ENCODE measurements around the gene ZNF552. TPM values are rescaled to one million over a fixed set of nuclear protein-coding genes. Genes with fewer than 3 reads are reported as not detected.
"Not testable (repeated sequence)": the region's sequence is repeated elsewhere in the genome, so short reads cannot be mapped to it uniquely, and the experiment has no call there.

ZNF552 gene
- 10 to 100 TPM; 18.7 to 33.1 (median 27.9) TPM for total RNA-seq
- long read RNA-seq, donor 1, partial matches to known transcripts: 0 of 4 reads
- long read RNA-seq, donor 1, other reads (novel, unspliced or antisense): 1 of 4 reads
- long read RNA-seq, donor 2, transcript ZNF552-203 (3 exons, 1,703 nt): major isoform, 7 of 13 reads
- long read RNA-seq, donor 2, partial matches to known transcripts: 0 of 13 reads
- long read RNA-seq, donor 2, other reads (novel, unspliced or antisense): 2 of 13 reads

DNA sequence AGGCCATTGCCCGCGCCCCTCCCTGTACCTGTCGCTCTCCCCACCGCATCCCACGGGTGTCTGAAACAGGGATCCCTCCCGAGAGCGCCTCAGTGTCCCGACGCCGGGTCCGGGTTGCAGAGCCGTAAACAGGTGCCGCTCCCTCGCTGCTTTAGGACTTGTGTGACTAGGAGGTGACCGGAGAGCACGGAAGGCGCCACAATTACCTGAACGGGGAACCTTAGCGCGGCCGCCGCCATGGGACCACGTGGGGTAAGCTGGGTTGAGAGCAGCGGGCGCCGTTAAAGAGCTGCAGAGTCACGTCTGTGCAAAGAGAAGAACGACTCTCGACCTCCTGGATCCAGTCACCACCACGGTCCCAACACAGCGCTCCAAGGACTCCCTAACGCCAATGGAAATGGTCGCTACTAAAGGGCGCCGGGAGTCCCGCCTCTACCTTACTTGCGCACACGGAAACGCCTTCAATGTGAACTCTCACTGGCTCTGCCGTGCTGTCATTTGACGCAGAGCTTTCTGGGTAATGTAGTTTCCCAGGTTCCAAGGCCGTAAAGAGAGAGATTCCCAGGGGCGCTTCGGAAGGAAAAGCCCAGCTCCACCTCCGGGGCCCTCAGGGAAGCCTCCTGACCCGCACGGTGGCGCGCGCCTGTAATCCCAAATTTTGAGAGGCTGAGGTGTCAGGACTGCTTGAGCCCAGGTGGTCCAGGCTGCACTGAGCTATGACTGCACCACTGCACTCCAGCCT, at the start of gene ZNF552:
Gene ZNF552, minus strand, starts transcription at position 409 of the 742 bp plus-strand sequence. Its CDS starts 170 bp downstream, at position 239.
- ATAC-seq: peak; percentile 92
- TF ChIP-seq, protein P1, sequence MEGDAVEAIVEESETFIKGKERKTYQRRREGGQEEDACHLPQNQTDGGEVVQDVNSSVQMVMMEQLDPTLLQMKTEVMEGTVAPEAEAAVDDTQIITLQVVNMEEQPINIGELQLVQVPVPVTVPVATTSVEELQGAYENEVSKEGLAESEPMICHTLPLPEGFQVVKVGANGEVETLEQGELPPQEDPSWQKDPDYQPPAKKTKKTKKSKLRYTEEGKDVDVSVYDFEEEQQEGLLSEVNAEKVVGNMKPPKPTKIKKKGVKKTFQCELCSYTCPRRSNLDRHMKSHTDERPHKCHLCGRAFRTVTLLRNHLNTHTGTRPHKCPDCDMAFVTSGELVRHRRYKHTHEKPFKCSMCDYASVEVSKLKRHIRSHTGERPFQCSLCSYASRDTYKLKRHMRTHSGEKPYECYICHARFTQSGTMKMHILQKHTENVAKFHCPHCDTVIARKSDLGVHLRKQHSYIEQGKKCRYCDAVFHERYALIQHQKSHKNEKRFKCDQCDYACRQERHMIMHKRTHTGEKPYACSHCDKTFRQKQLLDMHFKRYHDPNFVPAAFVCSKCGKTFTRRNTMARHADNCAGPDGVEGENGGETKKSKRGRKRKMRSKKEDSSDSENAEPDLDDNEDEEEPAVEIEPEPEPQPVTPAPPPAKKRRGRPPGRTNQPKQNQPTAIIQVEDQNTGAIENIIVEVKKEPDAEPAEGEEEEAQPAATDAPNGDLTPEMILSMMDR (IDR thresholded peaks at IDR 0.05): no peak

DNA sequence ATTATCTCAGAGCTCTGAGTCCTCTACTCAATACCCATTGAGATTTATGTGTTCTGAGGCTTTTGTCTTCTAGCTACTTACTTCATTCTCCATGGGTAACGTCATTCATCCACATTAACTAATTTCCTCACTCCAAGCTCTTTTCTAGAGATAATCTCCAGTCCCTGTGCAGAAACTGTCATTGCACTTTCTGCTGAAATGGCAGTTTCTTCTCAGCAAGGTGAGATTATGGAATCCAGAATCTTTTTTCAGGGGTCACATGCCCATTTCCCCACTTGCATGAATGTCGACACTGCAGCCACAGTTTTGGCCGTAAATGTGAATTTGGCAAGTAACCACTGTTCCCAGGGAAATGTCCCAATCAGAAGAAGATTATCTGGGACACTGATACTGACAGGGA, 47.6 kb upstream of the ZNF552 start:
- intact Hi-C loops (cut with DNase I, micrococcal nuclease); H3K4me3 ChIP-seq; ATAC-seq; H3K4me1 ChIP-seq (ENCODE audit: low read depth); DNase-seq: not testable (repeated sequence)
- Histone ChIP-seq H3K9me3 (peaks cover 56% of the 10 kb centered on the region), H3K36me3 (ENCODE audit: low read depth) (peaks cover 15% of the 10 kb centered on the region)

More for the DNA sequence above, at the start of gene ZNF552:
- intact Hi-C loops (cut with DNase I, micrococcal nuclease): no loop called here
- H3K36me3 ChIP-seq (ENCODE audit: low read depth): no peaks in the 10 kb centered on the region
- H3K4me3 ChIP-seq: peak within 1 kb of the TSS; percentile 72
- no peaks in the 10 kb centered on the region for H3K9me3 ChIP-seq
- DNase-seq: peak; percentile 86 to 94 (median 90)
- H3K4me1 ChIP-seq (ENCODE audit: low read depth): peaks cover 15% of the 10 kb centered on the region

DNA sequence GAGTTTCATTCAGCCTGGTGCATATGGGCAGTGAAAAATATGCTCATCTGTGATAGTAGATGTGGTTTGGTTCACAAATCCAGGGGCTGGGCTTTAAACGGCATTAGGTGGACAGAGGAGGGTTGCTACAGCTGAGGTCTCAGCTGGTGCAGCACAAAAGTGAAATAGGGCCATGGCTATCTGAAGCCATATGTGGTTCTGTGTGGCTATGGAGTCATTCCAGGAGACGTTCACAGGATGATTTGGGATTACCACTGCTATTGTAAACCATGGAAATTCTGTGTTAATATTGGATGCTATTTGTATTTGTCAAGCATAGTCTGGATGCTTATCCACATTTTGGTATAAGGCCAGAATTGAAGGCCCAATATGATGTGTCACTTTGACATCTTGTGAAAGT, 39.4 kb upstream of the ZNF552 start:
- DNase-seq; H3K4me3 ChIP-seq; H3K36me3 ChIP-seq (ENCODE audit: low read depth); ATAC-seq; intact Hi-C loops (cut with DNase I, micrococcal nuclease): not testable (repeated sequence)
- Histone ChIP-seq H3K9me3 (peaks cover 11% of the 10 kb centered on the region), H3K4me1 (ENCODE audit: low read depth) (peaks cover 17% of the 10 kb centered on the region)

DNA sequence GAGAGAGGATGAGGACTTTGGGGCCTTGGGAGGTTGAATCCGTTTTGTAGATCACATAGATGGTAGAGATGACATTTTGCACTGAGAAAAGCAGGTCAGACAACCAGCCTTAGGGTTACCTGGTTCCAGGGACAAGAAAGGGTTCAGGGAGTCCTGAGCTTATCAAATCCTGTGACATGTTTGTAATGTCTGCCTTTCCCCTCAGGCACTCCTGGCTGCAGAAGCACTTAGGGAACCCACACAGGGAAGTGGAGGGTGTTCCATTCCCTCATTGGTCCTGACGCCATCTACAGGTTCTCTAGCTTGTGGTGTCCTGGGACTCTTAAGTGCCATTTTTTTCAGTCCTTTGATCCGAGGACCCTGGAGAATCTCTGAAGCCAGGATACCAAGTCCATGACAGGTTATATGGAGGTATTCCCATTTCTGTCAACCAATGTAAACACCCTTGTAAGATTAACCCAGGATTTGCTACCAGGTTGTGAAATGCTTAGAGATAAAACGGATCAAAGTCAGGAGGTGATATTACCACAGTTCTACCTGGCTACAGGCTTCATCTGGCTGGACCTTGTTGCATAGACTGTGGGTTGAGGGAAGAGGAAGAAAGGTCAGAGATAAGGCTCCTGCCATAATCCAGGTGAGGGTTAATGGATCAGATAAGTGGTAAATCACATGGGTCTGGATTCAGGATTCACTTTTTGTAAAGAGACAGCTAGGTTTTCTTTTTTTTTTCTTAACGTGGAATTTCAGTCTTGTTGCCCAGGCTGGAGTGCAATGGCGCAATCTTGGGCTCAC, 37.3 kb upstream of the ZNF552 start:
- ATAC-seq; intact Hi-C loops (cut with DNase I, micrococcal nuclease); H3K4me3 ChIP-seq; H3K9me3 ChIP-seq; H3K36me3 ChIP-seq (ENCODE audit: low read depth); DNase-seq: not testable (repeated sequence)
- peaks cover 17% of the 10 kb centered on the region for H3K4me1 ChIP-seq (ENCODE audit: low read depth)

DNA sequence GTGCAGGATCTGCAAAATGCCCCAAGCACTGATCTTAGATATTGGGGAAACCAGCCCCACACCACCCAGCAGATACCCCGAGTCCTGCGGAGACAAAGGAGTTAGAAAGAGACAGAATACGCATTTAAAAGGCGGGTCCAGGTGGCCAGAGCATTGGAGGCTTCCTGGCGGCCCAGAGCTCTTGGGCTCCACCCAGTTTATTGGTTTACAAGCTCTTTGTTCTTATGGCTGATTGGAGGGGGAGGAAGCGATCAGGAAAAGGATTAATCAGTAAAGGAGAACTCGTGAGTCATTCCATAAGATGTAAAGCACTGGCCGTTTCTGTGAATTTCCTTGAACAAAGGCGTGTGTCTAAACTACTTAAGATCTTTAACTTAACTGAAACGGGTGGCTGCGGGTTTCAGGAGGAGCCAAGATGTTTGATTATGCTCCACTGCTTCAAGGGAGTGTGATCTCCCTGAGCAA, 35.9 kb upstream of the ZNF552 start:
- DNase-seq: peak; percentile 64 to 82 (median 74)
- ATAC-seq: peak; percentile 85
- Histone ChIP-seq H3K4me1 (ENCODE audit: low read depth) (peaks cover 17% of the 10 kb centered on the region), H3K9me3 (peaks cover under 1% of the 10 kb centered on the region), H3K36me3 (ENCODE audit: low read depth) (no peaks in the 10 kb centered on the region), H3K4me3 (peak overlapping the region; percentile 72)
- TF ChIP-seq, protein P1 (IDR thresholded peaks at IDR 0.05): no peak
- intact Hi-C loops (cut with DNase I, micrococcal nuclease): no loop called here

DNA sequence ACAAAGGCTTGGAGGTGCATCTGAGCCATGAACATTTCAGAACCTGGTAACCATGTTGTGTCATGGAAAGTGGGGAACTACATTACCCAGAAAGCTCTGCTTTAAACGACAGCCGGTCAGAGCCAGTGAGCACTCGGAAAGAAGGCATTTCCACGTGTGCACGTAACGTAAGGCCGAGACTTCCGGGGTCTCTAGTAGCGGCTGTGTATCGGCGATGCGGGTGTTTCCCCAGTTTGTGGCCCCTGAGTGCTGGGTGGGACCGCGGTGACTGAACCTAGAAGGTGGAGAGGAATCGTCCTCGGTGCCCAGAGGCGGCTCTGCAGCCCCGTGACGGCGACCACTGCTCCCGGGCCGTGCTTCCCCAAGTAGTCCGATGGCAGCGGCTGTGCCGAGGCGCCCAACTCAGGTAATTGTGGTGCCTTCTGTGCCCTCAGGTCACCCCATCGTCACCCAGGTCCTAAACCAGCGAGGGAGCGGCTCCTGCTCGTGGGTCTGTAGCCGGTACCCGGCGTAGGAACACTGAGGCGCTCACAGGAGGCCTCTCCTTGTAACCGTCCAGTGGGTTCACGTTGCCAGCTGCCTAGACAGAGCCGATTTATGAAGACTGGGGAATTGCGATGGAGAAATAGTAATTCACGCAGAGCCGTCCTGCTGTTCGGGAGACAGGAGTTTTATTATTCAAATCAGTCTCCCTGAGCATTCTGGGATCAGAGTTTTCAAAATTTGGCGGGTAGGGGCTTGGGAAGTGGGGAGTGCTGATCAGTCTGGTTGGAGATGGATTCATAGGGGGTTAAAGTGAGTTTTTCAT, 35.2 kb upstream of the ZNF552 start, which contains the start of gene ZNF587:
Gene ZNF587, plus strand, starts transcription at position 194 of the 808 bp plus-strand sequence. Its CDS starts 180 bp downstream, at position 374.
- Histone ChIP-seq H3K4me3 (peak within 1 kb of the TSS; percentile 72), H3K4me1 (ENCODE audit: low read depth) (peaks cover 17% of the 10 kb centered on the region)
- H3K9me3 ChIP-seq; intact Hi-C loops (cut with DNase I, micrococcal nuclease); H3K36me3 ChIP-seq (ENCODE audit: low read depth): not testable (repeated sequence)
- peak; percentile 95 for ATAC-seq
- DNase-seq: peak; percentile 74 to 86 (median 83)

DNA sequence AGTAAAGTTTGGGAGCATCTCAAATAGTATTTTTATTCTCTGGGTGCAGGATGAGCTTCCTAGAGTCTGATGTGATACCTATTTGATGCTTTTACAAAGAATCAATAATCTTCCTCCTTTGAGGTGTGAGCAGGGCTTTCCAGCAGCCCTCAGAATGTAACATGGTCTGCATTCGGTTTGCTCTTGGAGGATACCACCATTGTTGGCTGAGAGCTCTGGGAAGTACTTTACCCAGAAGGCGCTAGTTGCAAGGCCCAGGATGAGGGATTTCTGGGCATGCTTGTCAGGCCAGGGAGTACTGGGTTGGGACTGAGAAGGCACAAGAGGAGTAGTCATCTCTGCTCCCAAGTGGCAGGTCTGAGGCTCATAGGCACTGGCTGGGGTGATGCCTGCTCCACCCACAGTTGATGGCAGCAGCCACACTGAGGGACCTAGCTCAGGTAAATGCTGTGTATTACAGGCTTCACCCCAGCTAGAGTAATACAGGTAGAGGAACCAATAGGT, 34.5 kb upstream of the ZNF552 start:
- H3K4me3 ChIP-seq; DNase-seq; intact Hi-C loops (cut with DNase I, micrococcal nuclease); H3K36me3 ChIP-seq (ENCODE audit: low read depth); H3K9me3 ChIP-seq: not testable (repeated sequence)
- peak; percentile 6 for ATAC-seq
- peaks cover 17% of the 10 kb centered on the region for H3K4me1 ChIP-seq (ENCODE audit: low read depth)

DNA sequence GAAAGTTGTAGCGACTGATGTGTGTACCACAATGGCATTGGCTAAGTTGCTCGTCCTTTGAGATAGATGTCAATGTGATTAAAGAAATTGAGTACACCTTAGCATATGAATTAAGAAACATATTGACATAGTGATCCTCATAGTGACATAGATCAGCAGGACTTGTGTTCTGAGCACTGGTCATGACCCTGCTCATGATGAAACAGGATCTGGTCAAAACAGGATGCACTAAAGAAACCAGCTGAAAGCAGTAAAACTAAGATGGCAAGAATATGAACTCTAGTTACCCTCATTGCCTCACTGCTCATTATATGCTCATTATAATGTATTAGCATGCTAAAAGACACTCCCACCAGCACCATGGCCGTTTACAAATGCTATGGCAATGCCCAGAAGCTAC, 32.5 kb upstream of the ZNF552 start:
- H3K9me3 ChIP-seq; DNase-seq; H3K4me3 ChIP-seq; intact Hi-C loops (cut with DNase I, micrococcal nuclease); H3K36me3 ChIP-seq (ENCODE audit: low read depth); ATAC-seq: not testable (repeated sequence)
- peaks cover 13% of the 10 kb centered on the region for H3K4me1 ChIP-seq (ENCODE audit: low read depth)
